ENCODE results near the gene KCND1.
"Not testable (repeated sequence)": the region's sequence is repeated elsewhere in the genome, so short reads cannot be mapped to it uniquely, and the experiment has no call there.

Gene KCND1

GRCh38 chrX:48996969-48997368, 25.3 kb upstream of the KCND1 start:
- in situ Hi-C loops (cut with MboI; ENCODE audit: low sequenced_read_pairs, unreplicated experiment), result no loop called here
- DNase-seq (ENCODE audit: low spot score), result no peak
- TF ChIP-seq CTCF (IDR thresholded peaks at IDR 0.05; ENCODE audit: borderline replicate concordance, control extremely low read depth, extremely low read depth, insufficient read depth, missing control alignments), result no peak

- in situ Hi-C loops (cut with MboI; ENCODE audit: low sequenced_read_pairs, unreplicated experiment), result no loop called here
- no peak for DNase-seq (ENCODE audit: low spot score)
- no peak for TF ChIP-seq CTCF (IDR thresholded peaks at IDR 0.05; ENCODE audit: borderline replicate concordance, control extremely low read depth, extremely low read depth, insufficient read depth, missing control alignments)
Measured at GRCh38 chrX:48992341-48992740, 20.7 kb upstream of the KCND1 start.

- in situ Hi-C loops (cut with MboI; ENCODE audit: low sequenced_read_pairs, unreplicated experiment), result no loop called here
- TF ChIP-seq CTCF (IDR thresholded peaks at IDR 0.05; ENCODE audit: borderline replicate concordance, control extremely low read depth, extremely low read depth, insufficient read depth, missing control alignments), result no peak
- no peak for DNase-seq (ENCODE audit: low spot score)
Measured at GRCh38 chrX:48989483-48989882, 17.8 kb upstream of the KCND1 start.

GRCh38 chrX:48983896-48984295, 12.3 kb upstream of the KCND1 start:
- in situ Hi-C loops (cut with MboI; ENCODE audit: low sequenced_read_pairs, unreplicated experiment), result no loop called here
- no peak for TF ChIP-seq CTCF (IDR thresholded peaks at IDR 0.05; ENCODE audit: borderline replicate concordance, control extremely low read depth, extremely low read depth, insufficient read depth, missing control alignments)
- DNase-seq (ENCODE audit: low spot score), result no peak

- no peak for DNase-seq (ENCODE audit: low spot score)
- in situ Hi-C loops (cut with MboI; ENCODE audit: low sequenced_read_pairs, unreplicated experiment), result no loop called here
- TF ChIP-seq CTCF (IDR thresholded peaks at IDR 0.05; ENCODE audit: borderline replicate concordance, control extremely low read depth, extremely low read depth, insufficient read depth, missing control alignments), result no peak
Measured at GRCh38 chrX:48983081-48983480, 11.4 kb upstream of the KCND1 start.

- no peak for DNase-seq (ENCODE audit: low spot score)
- in situ Hi-C loops (cut with MboI; ENCODE audit: low sequenced_read_pairs, unreplicated experiment), result no loop called here
- no peak for TF ChIP-seq CTCF (IDR thresholded peaks at IDR 0.05; ENCODE audit: borderline replicate concordance, control extremely low read depth, extremely low read depth, insufficient read depth, missing control alignments)
Measured at GRCh38 chrX:48981178-48981577, 9.5 kb upstream of the KCND1 start.

- in situ Hi-C loops (cut with MboI; ENCODE audit: low sequenced_read_pairs, unreplicated experiment); DNase-seq (ENCODE audit: low spot score): not testable (repeated sequence)
Measured at GRCh38 chrX:48980341-48980740, 8.7 kb upstream of the KCND1 start.

Data from GM13976 (cell line).